Measurements from ENCODE around the gene RASL10A.

Gene RASL10A

DNA sequence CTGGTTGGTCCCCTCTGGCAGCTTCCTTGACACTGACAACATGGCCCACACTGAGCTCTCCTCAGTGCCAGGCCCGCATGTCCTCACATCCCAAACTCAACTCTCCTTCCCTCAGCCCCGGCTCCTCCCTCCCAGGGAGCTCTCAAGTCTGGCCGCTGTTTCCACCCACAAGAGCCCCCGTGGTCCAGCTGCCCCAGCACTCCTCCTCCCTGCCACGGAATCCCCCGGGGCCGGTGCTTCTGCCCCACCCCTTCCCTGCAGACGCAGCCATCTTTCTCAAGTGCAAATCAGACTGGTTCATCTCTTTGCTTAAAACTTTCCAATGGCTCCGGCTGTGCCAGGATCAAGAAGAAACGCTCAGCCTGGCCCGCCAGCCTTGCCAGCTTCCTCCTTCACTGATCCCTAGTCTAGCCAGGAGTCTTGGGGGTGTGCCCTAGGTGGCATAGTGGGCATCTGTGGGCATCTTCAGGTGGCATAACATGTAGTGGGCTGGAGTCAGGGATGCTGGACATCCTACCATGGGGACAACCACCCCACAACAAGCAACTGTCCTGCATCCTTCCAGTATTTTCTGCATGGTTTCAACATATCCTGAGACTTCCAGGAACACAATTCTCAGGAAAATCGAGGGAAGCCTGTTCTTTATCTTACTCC lies 22.3 kb upstream of the RASL10A start:
- no peak for DNase-seq

DNA sequence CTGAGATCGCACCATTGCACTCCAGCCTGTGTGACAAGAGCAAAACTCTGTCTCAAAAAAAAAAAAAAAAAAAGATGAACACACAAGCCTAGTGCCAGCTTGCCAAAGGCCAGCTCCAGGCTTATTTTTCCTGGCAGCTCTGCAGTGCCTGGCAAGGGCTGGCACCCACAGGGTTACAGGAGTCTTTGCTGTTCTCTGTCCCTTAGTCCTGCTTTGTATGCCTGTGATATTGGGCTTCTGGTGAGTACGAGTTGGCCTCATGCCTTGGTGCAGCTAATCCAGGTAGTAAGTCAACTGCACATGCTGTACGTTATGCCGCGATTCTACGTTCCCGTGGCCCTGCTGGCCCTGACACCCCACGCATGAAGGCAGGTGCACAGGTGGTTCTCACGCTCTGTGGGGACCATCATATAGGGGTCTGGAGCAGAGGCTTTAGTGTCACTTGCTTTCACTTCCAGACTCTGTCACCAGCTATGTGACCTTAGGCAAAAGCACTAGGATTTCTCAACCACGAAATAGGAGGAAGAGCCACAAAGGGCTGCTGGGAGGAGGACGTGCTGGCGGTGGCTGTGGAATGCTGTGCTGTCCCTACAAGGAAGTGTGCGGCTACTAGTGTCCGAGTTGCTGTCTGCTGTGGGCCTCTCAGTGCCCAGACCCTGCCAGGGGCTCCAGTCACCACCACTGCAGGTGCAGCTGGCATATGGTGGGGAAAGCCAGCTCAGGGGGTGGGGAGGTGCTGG lies 21.4 kb upstream of the RASL10A start:
- no peak for DNase-seq

DNA sequence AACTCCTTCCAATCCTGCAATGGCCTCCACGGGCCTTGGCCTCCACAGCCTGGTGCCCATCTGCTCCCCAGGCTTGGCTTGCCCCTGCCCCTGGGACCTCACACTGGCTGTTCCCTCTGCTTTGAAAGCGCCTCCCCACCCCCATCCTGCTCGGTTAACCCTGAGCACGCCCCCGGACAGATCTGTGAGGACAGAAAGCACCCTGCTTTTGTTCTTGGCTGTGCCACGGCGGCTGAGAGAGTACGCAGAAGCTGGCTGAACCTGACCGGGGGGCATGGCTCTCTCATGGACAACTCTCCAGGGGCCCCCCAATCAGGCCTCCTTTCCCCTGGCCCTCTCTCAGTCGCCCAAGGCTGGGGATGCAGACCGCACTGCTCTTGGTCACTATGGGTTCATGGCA lies 20.2 kb upstream of the RASL10A start:
- no peak for DNase-seq

DNA sequence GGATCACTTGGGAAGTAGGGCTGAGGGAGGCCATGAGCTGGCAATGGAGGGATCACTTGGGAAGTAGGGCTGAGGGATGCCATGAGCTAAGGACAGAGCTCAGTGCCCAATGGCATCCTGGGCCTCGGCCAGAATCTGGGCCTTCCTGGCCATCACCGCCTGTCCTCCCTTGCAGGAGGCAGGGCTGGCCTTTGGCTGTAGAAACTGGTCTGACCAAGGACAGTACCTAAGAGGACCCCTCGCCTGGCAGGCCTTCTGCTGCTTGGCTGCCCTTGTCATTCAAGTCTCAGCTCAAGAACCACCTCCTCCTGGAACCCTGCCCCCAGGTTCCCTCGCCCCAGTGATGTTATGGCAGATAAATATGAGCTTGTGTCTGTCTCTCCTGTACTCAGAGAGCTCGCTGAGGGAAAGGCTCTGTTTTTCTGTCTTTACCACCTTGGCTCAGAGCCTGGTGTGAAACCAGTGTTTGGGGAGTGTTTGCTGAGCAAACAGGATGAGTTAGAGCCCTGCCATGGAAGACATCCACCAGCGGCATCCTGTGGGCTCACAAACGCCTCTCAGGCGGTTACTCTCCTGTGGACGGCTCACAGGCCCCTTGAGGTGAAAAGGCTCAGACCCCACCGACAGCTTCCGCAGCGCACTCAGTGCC lies 19.3 kb upstream of the RASL10A start:
- DNase-seq, result no peak

DNA sequence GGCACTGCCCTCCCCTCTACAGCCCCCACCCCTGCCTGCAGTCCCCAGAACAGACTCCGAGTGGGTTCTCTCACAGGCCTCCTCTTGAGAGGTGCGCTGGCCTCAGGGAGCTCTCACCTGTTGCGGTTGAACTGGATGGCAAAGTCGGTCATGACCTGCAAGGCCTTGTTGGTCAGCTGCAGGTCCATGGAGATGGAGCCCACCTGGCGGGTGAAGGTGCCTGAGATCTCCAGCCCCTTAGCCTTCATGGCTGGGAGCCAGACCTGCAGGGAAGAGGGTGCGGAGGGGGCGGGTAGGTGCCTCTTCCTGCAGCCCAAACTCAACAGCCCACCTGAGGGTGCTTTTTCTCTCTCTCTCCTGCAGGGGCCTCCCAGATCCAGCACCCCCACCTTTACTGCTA lies 18.7 kb upstream of the RASL10A start:
- no peak for DNase-seq

DNA sequence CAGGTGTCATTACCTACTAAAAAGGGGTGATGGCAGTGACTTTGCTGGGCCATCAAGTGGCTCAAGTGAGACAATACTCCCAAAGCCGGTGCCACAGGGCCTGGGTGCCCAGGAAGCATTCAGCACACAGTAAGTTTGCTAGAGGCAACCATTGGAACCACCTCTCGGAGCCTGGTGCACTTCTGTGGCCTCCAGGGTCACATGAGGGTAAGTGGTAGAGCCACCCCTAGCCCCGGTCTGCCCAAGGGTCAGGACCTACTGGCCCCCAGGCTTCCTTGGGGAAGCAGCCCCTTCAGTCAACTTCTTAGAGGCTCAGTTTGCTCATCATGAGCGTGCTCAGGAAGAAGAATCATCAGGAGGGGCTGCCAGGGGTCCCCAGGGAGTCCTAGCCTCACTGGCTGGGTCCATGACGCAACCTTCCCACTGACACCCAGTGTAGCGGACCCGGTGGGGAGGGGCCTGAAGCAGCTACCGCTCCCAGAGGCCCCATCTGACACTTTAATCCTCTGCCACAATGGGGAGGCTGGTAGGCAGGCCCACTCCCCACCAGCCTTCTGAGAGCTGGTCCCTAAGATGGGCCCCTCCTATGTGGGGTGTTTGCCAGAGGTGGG lies 17.5 kb upstream of the RASL10A start:
- DNase-seq, result no peak

DNA sequence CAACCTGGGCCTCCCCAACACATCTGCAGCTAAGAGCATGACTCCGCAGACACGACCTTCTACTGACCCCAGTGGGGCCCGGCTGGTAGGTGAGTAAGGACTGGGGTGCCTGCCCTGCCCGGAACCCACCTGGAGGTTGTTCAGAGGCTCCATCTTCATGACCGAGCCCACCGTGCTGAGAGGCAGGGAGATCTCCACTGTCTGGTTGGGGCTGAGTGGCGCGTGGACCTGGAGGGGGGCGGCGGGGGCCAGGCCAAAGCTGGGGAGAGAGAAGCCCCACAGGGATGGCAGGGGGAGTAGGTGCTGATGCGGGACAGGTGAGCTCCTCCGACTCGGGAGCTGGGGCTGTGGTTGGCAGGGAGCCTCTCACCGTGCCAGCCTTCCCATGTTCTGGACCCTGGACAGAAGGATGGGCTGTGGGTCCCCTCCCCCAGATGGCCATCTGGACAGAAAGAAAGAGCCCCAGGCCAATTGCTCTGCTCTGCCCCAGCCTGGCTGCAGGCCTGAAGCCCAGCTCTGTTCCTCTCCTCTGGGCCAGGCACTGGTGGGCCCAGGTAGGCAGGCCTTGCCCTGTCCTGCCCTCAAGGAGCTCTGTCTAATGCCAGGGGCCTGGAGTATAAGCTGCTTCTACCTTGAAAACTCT lies 16.3 kb upstream of the RASL10A start:
- DNase-seq, result no peak

DNA sequence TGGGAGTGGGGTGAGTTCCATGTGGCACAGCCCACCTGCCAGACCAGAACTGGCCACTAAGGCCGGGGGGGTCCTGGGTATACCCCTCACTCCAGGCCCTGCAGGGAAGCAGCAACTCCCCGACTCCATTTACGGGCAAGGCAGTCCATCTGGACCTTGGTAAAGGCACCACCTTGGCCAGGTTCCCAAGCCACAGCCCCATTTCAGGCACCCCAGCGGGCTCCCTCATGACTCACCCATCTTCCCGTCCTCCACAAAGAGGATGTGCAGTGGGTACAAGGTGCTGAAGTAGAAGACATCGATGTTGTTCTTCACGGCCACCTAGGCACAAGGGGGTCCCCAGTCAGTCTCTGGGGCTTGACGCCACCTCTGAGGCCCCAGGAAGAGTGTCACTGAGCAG lies 15.7 kb upstream of the RASL10A start:
- no peak for DNase-seq

DNA sequence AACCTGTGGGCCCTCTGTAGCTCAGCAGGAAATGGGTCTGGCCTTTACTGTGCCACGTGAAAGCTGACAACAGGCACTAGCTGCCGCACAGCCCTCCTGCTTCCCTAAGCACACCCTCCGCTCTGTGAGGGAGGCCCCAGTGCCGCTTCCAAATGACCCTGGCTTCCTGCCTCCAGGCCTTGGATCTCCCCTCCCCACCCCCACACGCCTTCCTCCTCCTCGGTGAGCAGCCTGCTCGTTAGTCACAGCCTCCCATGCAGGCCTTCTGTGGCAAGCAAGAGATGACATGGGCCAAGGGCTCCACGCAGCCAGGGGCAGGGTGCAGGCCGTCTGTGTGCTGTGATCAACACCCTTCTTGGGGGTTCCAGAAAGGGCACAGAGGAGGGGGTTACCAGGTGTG lies 15.3 kb upstream of the RASL10A start:
- DNase-seq, result no peak

DNA sequence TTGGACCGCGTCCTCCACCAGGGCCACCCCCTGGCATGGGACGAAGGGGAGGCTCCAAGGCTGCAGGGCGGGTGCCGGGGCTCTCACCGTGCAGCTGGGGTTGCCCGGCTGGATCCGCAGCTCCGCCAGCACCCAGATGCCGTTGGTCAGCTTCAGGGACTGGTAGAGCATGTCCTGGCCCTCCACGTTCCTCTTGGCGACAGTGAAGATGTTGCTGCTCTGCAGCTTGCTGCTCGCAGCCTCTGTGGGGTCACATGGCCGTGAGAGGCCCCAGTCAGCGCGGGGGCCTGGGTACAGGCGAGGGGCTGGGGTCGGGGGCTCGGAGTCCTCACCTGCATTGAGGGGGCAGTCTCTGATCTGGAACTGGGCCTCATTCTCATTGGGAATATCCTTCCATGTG lies 14.8 kb upstream of the RASL10A start:
- DNase-seq, result no peak

DNA sequence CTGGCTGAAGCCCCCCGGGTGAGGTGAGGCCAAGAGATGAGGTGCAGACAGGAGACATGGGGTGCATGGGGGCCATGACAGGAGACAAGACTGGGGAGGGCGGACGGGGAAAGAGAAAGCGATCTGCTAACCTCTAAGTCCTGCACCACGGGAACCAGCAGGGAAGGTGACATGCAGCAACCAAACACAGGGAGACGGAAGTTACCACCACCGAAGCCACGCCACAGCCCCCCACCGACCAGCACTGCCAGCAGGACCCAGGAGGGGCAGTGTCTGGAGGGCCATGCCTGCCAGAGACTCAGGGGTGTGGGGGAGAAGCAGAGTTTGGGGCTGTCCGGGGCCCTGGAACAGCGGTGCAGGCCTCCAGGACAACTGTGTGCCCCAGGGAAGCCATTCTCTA lies 14.1 kb upstream of the RASL10A start:
- DNase-seq, result no peak

DNA sequence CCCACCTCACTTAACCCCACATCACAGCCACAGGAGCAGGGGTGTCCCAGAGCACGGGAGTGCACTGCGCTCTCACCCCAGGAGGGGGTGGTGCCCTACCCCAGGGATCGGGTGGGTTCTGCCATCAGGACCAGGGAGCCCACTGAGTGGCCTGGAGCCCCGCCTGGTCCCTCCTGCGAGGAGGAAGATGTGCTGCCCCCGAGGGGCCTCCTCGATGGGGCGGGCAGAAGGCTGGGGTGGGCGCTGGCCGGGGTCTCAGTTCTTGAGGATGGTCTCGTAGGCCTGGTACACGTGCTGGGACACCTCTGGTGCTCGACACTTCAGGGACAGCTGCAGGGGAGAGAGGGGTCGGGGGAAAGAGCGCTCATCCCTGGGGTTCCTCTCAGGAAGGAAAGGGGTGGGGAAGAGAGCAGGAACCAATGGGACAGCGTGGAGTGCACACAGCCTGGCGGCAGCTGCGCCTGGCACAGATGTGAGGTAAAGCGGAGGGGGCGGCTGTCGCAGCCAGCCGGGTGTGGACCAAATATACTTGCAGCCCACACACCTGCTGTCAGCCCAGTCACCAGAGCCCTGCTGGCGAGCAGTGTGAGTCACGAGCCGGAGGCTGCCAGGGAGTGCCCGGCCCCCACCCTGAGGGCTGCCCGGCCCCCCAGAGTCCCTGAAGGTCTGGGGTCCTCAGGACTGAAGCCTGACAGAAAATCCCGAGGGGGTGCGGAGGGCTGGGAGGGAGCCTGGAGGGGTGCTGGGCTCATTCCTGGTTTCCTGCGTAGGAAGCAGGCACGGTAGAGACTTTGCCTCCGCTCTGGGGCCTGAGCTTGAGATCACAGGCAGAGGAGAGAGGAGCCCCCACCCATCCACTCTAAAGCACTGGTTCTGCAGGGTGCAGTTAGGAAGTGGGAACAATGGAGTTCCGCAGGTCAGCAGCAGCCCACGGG lies 13.3 kb upstream of the RASL10A start:
- DNase-seq, result no peak

DNA sequence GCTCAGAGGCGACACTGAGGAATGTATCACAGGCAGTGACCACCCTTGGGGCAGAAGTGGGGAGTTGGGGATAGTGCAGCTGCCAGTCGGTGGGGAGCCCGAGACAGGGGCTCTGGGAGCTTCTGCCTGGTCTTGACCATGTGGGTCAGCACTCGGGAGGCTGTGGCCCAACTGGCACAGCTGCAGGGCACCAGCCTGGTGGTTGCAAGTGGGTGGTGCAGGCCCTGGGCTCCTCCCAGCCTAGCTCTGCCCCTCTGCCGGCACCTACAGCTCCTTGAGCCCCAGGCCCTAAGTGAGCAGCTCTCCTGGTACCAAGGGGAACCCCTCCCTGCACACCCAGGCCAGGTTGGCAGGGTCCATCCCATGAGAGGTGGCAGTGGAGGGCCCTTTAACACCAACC lies 12.6 kb upstream of the RASL10A start:
- no peak for DNase-seq

DNA sequence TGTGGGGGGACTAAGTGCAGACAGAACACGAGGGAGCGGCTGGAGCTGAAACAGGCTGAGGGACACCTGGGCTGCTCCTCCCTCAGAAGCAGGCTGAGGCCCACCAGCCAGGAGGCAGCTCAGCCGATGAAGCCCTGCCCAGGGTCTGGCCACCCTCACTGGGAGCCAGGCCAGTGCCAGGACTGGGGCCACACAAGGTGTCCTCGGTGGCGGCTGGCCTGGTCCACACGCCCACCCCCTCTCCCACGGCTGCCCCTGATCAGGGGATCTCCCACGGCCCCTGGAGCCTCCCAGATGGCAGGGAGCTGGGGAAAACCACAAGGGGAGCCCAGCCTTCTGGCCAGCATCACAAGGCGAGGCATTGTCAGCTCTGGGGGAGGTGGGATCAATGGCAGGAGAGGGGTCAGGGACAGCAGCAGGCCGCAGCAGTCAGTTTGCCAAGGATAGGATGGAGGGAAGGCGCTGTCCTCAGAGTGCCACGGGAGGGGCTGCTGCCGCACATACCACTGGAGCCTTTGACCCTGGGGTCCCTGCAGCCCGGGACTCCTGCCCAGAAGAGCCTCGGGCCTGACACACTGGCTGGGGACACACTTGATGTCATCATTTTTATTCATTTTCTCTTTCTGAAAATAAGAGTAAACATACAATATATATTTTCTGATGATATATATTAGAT lies 11.7 kb upstream of the RASL10A start:
- DNase-seq, result no peak

DNA sequence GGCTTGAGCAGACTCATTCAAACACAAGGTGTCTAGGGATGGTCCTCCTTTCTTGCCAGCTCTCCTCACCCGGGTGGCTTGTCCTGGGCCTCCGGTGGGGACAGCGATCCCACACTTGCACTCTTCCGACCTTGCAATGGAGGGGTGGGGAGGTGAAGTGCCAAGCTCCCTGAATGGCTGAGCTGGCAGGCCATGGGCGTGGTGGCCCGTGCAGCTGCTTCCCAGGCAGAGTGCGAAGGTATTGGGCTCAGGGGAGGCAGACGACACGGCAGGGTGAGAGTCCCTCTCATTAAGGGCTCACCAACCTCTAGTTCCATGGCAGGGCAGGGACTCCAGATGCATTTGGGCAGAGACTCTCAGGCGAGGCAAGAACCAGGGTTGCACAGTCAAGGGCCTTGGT lies 11.0 kb upstream of the RASL10A start:
- no peak for DNase-seq

DNA sequence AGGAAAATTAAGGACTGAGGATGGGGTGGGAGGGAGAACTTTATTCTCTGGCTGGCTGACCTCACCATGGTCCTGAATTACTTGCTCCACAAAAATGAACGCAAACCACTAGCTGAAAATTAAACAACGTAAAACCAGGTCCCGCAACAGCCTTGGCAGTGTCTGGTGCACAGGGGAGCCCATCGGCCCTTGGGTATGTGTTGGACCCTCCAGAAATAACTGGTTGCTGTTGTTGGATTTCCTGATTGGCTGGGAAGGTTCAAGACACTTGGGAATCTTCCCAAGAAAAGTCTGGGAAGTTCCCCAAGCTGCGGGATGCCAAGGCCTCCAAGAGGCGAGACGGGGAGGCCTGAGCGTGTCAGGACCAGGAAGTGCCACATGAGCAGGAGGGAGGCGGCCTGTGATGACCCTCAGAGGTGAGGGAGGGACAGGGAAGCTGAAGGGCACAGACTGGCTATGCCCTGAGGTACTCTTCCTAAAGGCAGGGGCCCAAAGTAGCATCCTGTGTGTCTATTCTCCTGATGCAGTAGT lies 10.4 kb upstream of the RASL10A start:
- no peak for DNase-seq

DNA sequence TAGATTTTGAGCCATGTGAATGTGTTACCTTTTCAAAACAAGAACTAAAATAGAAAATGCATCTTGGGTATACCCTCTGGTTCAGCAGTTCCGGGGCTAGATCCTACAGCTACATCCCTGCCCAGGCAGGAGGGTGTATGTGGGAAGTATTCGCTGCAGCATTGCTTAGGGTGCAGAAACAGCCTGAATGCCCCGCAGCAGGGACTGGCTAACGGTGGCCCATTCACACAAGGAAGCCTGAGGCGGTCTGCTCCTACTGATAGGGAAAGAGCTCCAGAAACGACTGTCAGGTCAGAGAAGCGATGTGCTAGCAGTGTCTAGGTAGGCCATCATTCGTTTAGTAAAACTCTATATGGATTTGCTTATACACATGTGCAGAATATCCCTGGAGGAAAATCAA lies 9.9 kb upstream of the RASL10A start:
- no peak for DNase-seq

DNA sequence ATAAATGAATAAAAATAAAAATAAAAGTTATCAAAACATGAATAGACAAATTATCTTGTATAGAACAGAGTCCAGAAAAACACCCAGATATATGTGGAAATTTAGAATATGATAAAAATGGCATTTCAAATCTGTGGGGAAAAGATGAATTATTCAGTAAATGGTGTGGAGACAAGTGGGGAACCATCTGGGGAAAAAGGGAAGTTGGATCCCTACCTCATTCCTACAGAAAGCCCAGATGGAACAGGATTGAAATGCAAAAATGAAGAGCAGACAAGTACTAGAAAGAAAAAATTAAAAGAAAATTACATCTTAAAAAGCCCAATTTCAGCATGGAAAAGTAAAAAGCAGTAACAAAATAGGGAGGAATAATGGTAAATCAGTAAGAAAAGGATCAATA lies 8.1 kb upstream of the RASL10A start:
- no peak for DNase-seq

DNA sequence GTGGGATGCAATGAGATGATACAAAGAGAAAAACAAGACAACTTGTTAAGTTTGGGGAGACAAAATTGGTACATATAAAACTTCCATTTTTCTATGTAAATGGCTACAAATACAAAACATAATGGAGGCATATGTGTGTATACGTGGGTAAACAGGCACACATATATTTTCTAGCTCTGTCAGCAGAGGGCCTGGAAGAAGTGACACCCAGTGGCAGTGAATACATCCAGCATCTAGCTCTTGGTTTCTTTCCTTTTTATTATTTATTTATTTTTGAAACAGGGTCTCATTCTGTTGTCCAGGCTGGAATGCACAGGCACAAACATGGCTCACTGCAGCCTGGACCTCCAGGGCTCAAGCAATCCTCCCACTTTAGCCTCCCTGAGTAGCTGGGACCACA lies 5.0 kb upstream of the RASL10A start:
- DNase-seq, result no peak

DNA sequence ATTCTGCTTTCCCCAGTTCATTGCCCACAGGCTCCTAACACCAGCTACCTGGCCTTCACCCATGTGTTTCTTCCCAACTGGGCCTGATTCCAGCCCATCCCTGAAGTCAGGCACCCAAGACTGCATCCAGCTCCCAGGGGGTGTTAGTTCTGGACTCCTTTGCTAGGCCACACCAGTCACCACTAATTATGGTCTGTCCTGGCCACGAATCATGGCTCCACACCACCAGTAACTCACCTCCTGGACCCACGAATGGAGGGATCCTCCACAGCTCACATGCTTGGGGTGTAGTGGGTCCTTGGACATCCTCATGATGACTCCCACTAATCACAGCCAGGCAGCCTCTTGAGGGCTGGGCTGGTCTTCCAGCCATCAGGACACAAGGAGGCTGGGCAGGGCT lies 3.6 kb upstream of the RASL10A start:
- DNase-seq, result no peak

DNA sequence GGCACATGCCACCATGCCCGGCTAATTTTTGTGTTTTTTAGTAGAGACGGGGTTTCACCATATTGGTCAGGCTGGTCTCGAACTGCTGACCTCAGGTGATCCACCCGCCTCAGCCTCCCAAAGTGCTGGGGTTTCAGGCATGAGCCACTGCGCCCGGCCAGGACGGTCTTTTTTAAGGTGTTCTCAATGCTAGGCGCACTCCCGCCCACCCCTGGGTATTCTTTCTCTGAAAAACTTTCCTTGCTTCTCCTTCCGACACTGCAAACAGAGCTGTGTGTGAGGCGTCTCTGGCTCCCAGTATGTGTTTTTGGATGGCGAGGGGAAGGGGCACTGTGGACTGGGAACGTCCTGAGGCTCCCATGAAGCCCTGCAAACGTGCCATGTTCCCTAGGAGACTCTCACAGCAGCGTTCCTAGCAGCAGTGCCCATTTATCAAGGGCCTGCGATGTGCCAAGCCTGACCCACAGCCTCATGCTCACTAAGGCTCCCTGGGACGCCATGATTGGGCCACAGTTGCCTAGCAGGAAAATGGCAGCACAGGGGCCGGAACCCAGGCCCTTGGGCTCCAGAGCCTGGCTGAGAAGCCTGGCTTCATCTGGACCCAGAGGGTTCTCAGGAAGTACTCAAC lies 2.4 kb upstream of the RASL10A start:
- no peak for DNase-seq
